A673 (cell line): Measurements from ENCODE around the gene ZC3H12D. TPM values are rescaled to one million over a fixed set of nuclear protein-coding genes. Genes with fewer than 3 reads are reported as not detected.
A peak's percentile ranks its signal among the peaks of the same experiment; 100 is the strongest.

Experiments used
- BruUV-seq: library from RNA; stranded (reverse); fragments of 400-500 nt; replicated peaks from 2 replicates; lab custom pipeline; 2021; lab: Mats Ljungman, UMichigan
- CTCF ChIA-PET: fragments of 300-600 bp; sonication (Branson Sonifier 250); formaldehyde crosslinking; loops from one replicate; lab custom pipeline; 2022; ENCODE audit warnings: antibody characterized with exemption; lab: Charles Lee
- POLR2A ChIA-PET: fragments of 300-600 bp; sonication (Branson Sonifier 250); formaldehyde crosslinking; loops from one replicate; lab custom pipeline; 2022; ENCODE audit warnings: antibody characterized with exemption; ENCODE audit not compliant: low non-redundant PET; lab: Charles Lee
- DNase-seq: peaks from one replicate; pipeline ENCODE4 v3.0.0-alpha.2; 2015; ENCODE audit warnings: low spot score
- H3K27ac ChIP-seq: fragments of 200-600 bp; sonication (generic); 2 replicates; pipeline ENCODE4 v1.5.1; 2016; ENCODE audit warnings: mixed run types, low read depth, mild to moderate bottlenecking, mixed read lengths, antibody characterized with exemption, low read length; ENCODE audit not compliant: poor library complexity, severe bottlenecking
- H3K27me3 ChIP-seq: fragments of 200-600 bp; sonication (generic); replicated peaks from 2 replicates; pipeline ENCODE4 v1.6.1; 2017; ENCODE audit warnings: mixed run types, low read depth, mild to moderate bottlenecking, mixed read lengths, antibody characterized with exemption, low read length; ENCODE audit not compliant: insufficient read depth, poor library complexity
- H3K36me3 ChIP-seq: fragments of 200-600 bp; sonication (generic); 2 replicates; pipeline ENCODE4 v1.6.1; 2016; ENCODE audit warnings: mixed run types, mild to moderate bottlenecking, mixed read lengths, antibody characterized with exemption, low read length; ENCODE audit not compliant: insufficient read depth, poor library complexity, severe bottlenecking
- H3K4me1 ChIP-seq: fragments of 200-600 bp; sonication (generic); 2 replicates; pipeline ENCODE4 v1.6.1; 2017; ENCODE audit warnings: mixed run types, mild to moderate bottlenecking, mixed read lengths, antibody characterized with exemption, low read length; ENCODE audit not compliant: insufficient read depth, poor library complexity, severe bottlenecking
- H3K4me3 ChIP-seq: fragments of 200-600 bp; sonication (generic); 2 replicates; pipeline ENCODE4 v1.5.1; 2016; ENCODE audit warnings: low read depth, mixed run types, mild to moderate bottlenecking, mixed read lengths, low read length; ENCODE audit not compliant: poor library complexity, severe bottlenecking
- H3K9me3 ChIP-seq: fragments of 200-600 bp; sonication (generic); 2 replicates; pipeline ENCODE4 v1.6.1; 2016; ENCODE audit warnings: mixed run types, low read depth, mild to moderate bottlenecking, mixed read lengths, antibody characterized with exemption, low read length; ENCODE audit not compliant: poor library complexity, severe bottlenecking
- EZH2 ChIP-seq: fragments of 200-600 bp; sonication (generic); IDR thresholded peaks from 2 replicates; pipeline ENCODE4 v1.6.1; 2017; ENCODE audit warnings: borderline replicate concordance, low read depth, mild to moderate bottlenecking, mixed read lengths, antibody characterized with exemption, low read length; ENCODE audit not compliant: poor library complexity, severe bottlenecking
- intact Hi-C: fragments of 100-400 bp; cut with micrococcal nuclease; formaldehyde crosslinking; loops from one replicate; pipeline ENCODE4 v1.10.0; 2022; ENCODE audit not compliant: unreplicated experiment
- total RNA-seq: library from RNA; stranded (reverse); gene quantifications from 2 replicates; pipeline ENCODE4 v1.2.3, GENCODE V29; 2021
- TF ChIP-seq, protein P1 (sequence below): fragments of 300-800, 200-600 bp; sonication (generic); conservative IDR thresholded peaks from 2 replicates; pipeline ENCODE4 v1.5.1; 2017; ENCODE audit warnings: low read depth, mild to moderate bottlenecking, antibody characterized with exemption, low read length, moderate library complexity, mixed read lengths

Gene ZC3H12D
- total RNA-seq, 1 experiment from 2014 or later, result 0.30 TPM

- intact Hi-C loops, result no loop called here
- Histone ChIP-seq H3K27ac (no peak overlapping the region), H3K27me3 (no peaks in the 10 kb centered on the region), H3K4me3 (no peak overlapping the region), H3K4me1 (peaks cover 3% of the 10 kb centered on the region), H3K36me3 (no peaks in the 10 kb centered on the region), H3K9me3 (no peaks in the 10 kb centered on the region)
- no peak for DNase-seq
- POLR2A ChIA-PET, result no interaction called here
- TF ChIP-seq, protein P1, sequence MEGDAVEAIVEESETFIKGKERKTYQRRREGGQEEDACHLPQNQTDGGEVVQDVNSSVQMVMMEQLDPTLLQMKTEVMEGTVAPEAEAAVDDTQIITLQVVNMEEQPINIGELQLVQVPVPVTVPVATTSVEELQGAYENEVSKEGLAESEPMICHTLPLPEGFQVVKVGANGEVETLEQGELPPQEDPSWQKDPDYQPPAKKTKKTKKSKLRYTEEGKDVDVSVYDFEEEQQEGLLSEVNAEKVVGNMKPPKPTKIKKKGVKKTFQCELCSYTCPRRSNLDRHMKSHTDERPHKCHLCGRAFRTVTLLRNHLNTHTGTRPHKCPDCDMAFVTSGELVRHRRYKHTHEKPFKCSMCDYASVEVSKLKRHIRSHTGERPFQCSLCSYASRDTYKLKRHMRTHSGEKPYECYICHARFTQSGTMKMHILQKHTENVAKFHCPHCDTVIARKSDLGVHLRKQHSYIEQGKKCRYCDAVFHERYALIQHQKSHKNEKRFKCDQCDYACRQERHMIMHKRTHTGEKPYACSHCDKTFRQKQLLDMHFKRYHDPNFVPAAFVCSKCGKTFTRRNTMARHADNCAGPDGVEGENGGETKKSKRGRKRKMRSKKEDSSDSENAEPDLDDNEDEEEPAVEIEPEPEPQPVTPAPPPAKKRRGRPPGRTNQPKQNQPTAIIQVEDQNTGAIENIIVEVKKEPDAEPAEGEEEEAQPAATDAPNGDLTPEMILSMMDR, result no peak
- no peak for TF ChIP-seq EZH2
- CTCF ChIA-PET, result no interaction called here
- BruUV-seq, result no TSS peak
These were observed 16.4 kb upstream of the ZC3H12D start for GRCh38 chr6:149501201-149501600.

DNA sequence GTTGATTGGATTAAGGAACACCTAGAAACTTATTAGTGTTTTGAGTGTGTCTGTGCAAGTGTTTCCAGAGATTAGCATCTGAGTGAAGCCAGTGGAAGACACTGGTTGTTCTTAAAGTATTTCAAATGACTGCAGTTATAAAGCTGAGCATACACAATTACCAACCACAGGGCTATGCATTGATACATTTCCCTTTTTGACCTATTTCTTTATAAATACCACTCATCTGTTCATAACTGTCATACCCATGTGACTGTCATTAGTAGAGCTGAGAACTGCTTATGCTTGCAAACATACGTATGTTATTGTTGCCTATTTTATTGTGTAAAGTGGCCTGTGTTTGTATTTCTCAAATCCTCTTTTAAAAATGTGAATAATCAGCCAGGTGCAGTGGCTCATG lies 15.3 kb upstream of the ZC3H12D start:
- CTCF ChIA-PET, result no interaction called here
- no peak for TF ChIP-seq EZH2
- TF ChIP-seq, protein P1, result no peak
- DNase-seq, result no peak
- H3K4me3 ChIP-seq, result no peak overlapping the region
- H3K4me1 ChIP-seq, result peaks cover 3% of the 10 kb centered on the region
- no peaks in the 10 kb centered on the region for H3K36me3 ChIP-seq
- BruUV-seq, result no TSS peak
- no peak overlapping the region for H3K27ac ChIP-seq
- intact Hi-C loops, result no loop called here
- H3K27me3 ChIP-seq, result no peaks in the 10 kb centered on the region
- POLR2A ChIA-PET, result no interaction called here
- no peaks in the 10 kb centered on the region for H3K9me3 ChIP-seq

DNA sequence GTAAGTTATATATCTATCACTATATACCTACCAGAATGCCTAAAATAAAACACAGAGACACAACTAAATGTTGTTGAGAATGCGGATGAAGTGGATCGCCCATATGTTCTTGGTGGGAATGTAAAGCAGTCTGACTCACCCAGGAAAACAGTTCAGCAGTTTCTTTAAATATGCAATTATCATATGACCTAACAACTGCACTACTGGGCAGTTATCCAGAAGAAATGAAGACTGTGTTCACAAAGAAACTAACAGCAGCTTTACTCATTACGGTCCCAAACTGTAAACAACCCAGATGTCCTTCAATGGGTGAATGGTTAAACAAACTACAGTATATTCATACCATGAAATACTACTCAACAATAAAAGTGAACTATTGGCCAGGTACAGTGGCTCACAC lies 14.3 kb upstream of the ZC3H12D start:
- Histone ChIP-seq H3K27ac (no peak overlapping the region), H3K9me3 (no peaks in the 10 kb centered on the region), H3K27me3 (no peaks in the 10 kb centered on the region), H3K36me3 (no peaks in the 10 kb centered on the region), H3K4me3 (no peak overlapping the region), H3K4me1 (peaks cover 3% of the 10 kb centered on the region)
- intact Hi-C loops, result no loop called here
- CTCF ChIA-PET, result interaction anchor here (0.6 kb wide), 1 partner anchor 267 kb away, joined by 4 read pairs; no protein-coding TSS in a partner anchor
- BruUV-seq, result no TSS peak
- TF ChIP-seq, protein P1, result no peak
- TF ChIP-seq EZH2, result no peak
- peak; percentile 83 for DNase-seq
- POLR2A ChIA-PET, result no interaction called here
